ENCODE data around the gene BAZ2A. TPM values are rescaled to one million over a fixed set of nuclear protein-coding genes. Genes with fewer than 3 reads are reported as not detected.

BAZ2A gene
- polyA plus RNA-seq, 2 of the 4 experiments (the other 2 are of a cell fraction) = 41.7 to 59.4 TPM

- H3K27ac ChIP-seq = no peak overlapping the region
- 0 out of 3 replicates have a peak, but pooled peaks cover 4% of the 10 kb centered on the region for H3K4me1 ChIP-seq
- ChIA-PET CTCF (interaction anchor here (1.0 to 21.2 kb wide), 22 partner anchors 8 to 405 kb away, joined by 3 to 282 read pairs (median 4); partner anchors contain the start of gene SMARCC2), POLR2A (no interaction called here)
- no peaks in the 10 kb centered on the region for H3K9me3 ChIP-seq
- DNase-seq (ENCODE audit: low read depth in 1 of 2, low spot score in 1 of 2) = peak; percentile 75 to 78
- H3K4me2 ChIP-seq = no peak overlapping the region
- peak; percentile 71 to 82 for ATAC-seq
- 48% methylated on average over 8 of the region's 8 CpGs for WGBS (ENCODE audit: missing lambda C conversion rate)
- FAIRE-seq = no peak
- no peak overlapping the region for H3K4me3 ChIP-seq
- TF ChIP-seq SMC3 (IDR thresholded peaks at IDR 0.05) = peak; percentile 70
- TF ChIP-seq JUN (IDR thresholded peaks at IDR 0.05) = 0 out of 5 replicates have a peak, but pooled peaks of 1 of the 2 experiments have one; percentile 40
- TF ChIP-seq ZFP36 (IDR thresholded peaks at IDR 0.05; ENCODE audit: borderline replicate concordance, partially characterized antibody) = no peak
- TF ChIP-seq RNF2 (IDR thresholded peaks at IDR 0.05; ENCODE audit: borderline replicate concordance, low read depth) = no peak
- TF ChIP-seq POLR2AphosphoS2 (conservative IDR thresholded peaks at IDR 0.05; ENCODE audit: low read length) = no peak
- TF ChIP-seq RAD21 (conservative IDR thresholded peaks at IDR 0.05 in 1 of 2, IDR thresholded peaks at IDR 0.05 in 1 of 2) = peak; percentile 68 to 85
- no peak for TF ChIP-seq ZNF302 (CRISPR knock-in tag; IDR thresholded peaks at IDR 0.05)
- no peak for TF ChIP-seq PBX3 (IDR thresholded peaks at IDR 0.05)
- TF ChIP-seq CTCF (IDR thresholded peaks at IDR 0.05) = peak; percentile 79
- TF ChIP-seq ELK1 (IDR thresholded peaks at IDR 0.05; ENCODE audit: low read depth, low read length) = no peak
- no peak for TF ChIP-seq ZSCAN20 (CRISPR knock-in tag; IDR thresholded peaks at IDR 0.05)
- no peak for TF ChIP-seq FOSL2 (IDR thresholded peaks at IDR 0.05)
- no peak for TF ChIP-seq FOSL2 (CRISPR knock-in tag; IDR thresholded peaks at IDR 0.05)
These were observed 36.1 kb downstream of the BAZ2A start for GRCh38 chr12:56593909-56594621.

GRCh38 chr12:56591961-56592360 is 38.2 kb downstream of the BAZ2A start:
- no peak overlapping the region for H3K27ac ChIP-seq
- H3K9me3 ChIP-seq = no peaks in the 10 kb centered on the region
- POLR2A ChIA-PET = no interaction called here
- FAIRE-seq (no peak), ATAC-seq (no peak), DNase-seq (ENCODE audit: low read depth in 1 of 2, low spot score in 1 of 2) (no peak)
- no peak overlapping the region for H3K4me2 ChIP-seq
- CTCF ChIA-PET = interaction anchor here (1.0 to 21.2 kb wide), 8 partner anchors 10 to 95 kb away, joined by 3 to 282 read pairs (median 10); partner anchors contain the start of gene BAZ2A
- H3K4me1 ChIP-seq = 0 out of 3 replicates have a peak, but pooled peaks cover 4% of the 10 kb centered on the region
- TF ChIP-seq MYC (IDR thresholded peaks at IDR 0.05; ENCODE audit: borderline replicate concordance, low read length) (no peak), HOXB5 (CRISPR knock-in tag; IDR thresholded peaks at IDR 0.05) (no peak), NFE2L2 (conservative IDR thresholded peaks at IDR 0.05; ENCODE audit: low read length) (no peak), RAD21 (conservative IDR thresholded peaks at IDR 0.05 in 1 of 2, IDR thresholded peaks at IDR 0.05 in 1 of 2) (no peak), E2F6 (IDR thresholded peaks at IDR 0.05; ENCODE audit: borderline replicate concordance, low read depth) (no peak), ATOH8 (CRISPR knock-in tag; IDR thresholded peaks at IDR 0.05; ENCODE audit: low read depth) (no peak), EP300 (IDR thresholded peaks at IDR 0.05) (no peak), ZFP36 (IDR thresholded peaks at IDR 0.05; ENCODE audit: borderline replicate concordance, partially characterized antibody) (no peak), CBX8 (IDR thresholded peaks at IDR 0.05) (no peak), MAZ (IDR thresholded peaks at IDR 0.05; ENCODE audit: borderline replicate concordance, low read depth, low read length) (no peak), MAFK (IDR thresholded peaks at IDR 0.05; ENCODE audit: partially characterized antibody) (no peak), KDM1A (IDR thresholded peaks at IDR 0.05; ENCODE audit: low read depth) (no peak)
- no peak overlapping the region for H3K4me3 ChIP-seq

All from A549 (cell line).